Measurements from ENCODE around the gene PCSK6.

GRCh38 chr15:101406526-101407195, 82.8 kb downstream of the PCSK6 start:
- TF ChIP-seq POLR2A (IDR thresholded peaks at IDR 0.05), result no peak
- TF ChIP-seq CTCF (IDR thresholded peaks at IDR 0.05), result no peak
- TF ChIP-seq EP300 (IDR thresholded peaks at IDR 0.05), result no peak
